ENCODE results near the gene CSNK2A3.

DNA sequence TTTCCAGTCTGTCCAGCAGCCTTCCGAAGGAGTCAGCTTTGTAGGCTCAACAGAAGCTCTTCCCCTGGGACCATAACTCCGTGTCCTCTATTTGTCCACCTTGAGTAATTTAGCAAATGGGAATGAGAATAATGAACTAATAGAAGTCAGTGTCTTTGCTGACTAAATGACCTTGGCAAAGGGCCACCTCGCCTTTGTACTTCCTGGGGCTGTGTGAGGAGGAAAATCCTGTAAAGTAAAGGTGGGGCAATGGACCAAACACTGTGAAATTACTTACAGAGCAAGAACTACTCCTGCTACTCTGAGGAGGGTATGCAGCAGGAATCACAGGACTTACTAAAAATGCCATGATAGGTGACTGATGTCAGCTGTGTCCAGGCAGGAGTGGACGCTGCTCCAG is 36.2 kb upstream of the CSNK2A3 start:
- TF ChIP-seq SRSF7 (optimal IDR thresholded peaks at IDR 0.05; ENCODE audit: low read depth, low read length): no peak
- no peak for TF ChIP-seq RAD21 (CRISPR knock-in tag; conservative IDR thresholded peaks at IDR 0.05 in 1 of 2, IDR thresholded peaks at IDR 0.05 in 1 of 2)
- TF ChIP-seq ZNF75A (CRISPR knock-in tag; IDR thresholded peaks at IDR 0.05): no peak
- TF ChIP-seq ZNF239 (CRISPR knock-in tag; IDR thresholded peaks at IDR 0.05): no peak
- no peak for TF ChIP-seq SAP30 (IDR thresholded peaks at IDR 0.05; ENCODE audit: borderline replicate concordance, insufficient read depth, low read depth, low read length, poor library complexity, severe bottlenecking)

Data from K562 (cell line).